Rectal smooth muscle tissue (tissue), 1 donor: ENCODE measurements around the gene CLUH.

ENCODE experiments used
- H3K27ac ChIP-seq: one replicate; pipeline ENCODE4 v1.7.0; 2013; ENCODE audit warnings: low read depth, low read length, inconsistent platforms
- H3K27me3 ChIP-seq: one replicate; pipeline ENCODE4 v1.7.0; 2013; ENCODE audit warnings: low read length; ENCODE audit not compliant: control insufficient read depth, insufficient read depth
- H3K36me3 ChIP-seq: one replicate; pipeline ENCODE4 v1.7.0; 2013; ENCODE audit warnings: low read length; ENCODE audit not compliant: control insufficient read depth, insufficient read depth
- H3K4me1 ChIP-seq: one replicate; pipeline ENCODE4 v1.7.0; 2013; ENCODE audit warnings: low read length; ENCODE audit not compliant: control insufficient read depth, insufficient read depth
- H3K4me3 ChIP-seq: one replicate; pipeline ENCODE4 v1.7.0; 2013; ENCODE audit warnings: low read length
- H3K9ac ChIP-seq: one replicate; pipeline ENCODE4 v1.7.0; 2013; ENCODE audit warnings: low read length

CLUH gene

DNA sequence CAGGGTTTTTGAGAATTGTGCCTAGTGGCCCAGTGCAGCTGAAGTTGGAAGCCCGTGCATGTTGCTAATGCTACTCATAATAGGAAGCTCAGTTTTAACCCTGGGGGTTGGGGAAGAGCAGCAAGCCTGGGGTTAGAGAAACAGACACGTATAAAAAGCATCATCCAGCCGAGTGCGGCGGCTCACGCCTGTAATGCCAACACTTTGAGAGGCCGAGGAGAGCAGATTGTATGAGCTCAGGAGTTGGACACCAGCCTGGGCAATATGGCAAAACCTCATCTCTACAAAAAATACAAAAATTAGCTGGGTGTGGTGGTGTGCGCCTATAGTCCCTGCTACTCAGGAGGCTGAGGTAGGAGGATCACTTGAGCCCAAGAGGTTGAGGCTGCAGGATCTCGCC lies 2.3 kb upstream of the CLUH start:
- Histone ChIP-seq H3K4me1 (peaks cover 21% of the 10 kb centered on the region), H3K27ac (no peak overlapping the region), H3K9ac (no peak overlapping the region), H3K4me3 (no peak overlapping the region), H3K27me3 (no peaks in the 10 kb centered on the region), H3K36me3 (no peaks in the 10 kb centered on the region)

DNA sequence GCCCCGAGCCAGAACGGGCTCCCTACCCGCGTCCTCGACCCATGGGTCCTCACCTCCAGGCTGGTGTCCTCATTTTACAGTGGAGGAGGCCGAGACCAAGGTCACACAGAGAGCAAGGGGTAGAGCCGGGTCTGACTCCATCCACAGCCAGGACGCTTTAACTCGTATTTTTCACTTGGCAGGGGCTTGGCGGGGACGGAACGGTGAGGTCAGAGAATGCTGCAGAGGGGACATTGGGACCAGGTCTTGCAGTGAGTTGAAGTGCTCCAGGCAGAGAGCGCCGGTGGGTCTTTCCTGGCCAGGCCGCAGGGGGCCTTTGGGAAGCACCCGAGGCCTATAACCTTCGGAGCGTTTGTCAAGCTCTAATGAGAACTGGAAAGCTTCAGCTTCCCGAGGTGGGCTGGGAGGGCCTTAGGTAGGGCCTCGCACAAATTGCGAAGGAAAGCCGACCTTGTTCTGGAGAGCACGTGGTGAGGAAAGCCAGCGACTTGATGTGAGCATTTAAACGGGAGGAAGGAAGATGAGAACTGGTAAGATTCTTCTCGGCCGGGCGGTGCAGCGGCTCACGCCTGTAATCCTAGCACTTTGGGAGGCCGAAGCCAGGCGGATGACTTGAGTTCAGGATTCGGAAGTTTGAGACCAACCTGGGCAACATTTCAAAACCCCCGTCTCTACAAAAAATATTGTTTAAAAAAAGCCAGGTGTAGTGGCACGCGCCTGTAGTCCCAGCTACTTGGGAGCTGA lies 908 bp upstream of the CLUH start:
- Histone ChIP-seq H3K4me3 (peak overlapping the region; percentile 67), H3K4me1 (peaks cover 23% of the 10 kb centered on the region), H3K36me3 (no peaks in the 10 kb centered on the region), H3K27ac (peak overlapping the region; percentile 78), H3K9ac (peak overlapping the region; percentile 63), H3K27me3 (no peaks in the 10 kb centered on the region)

DNA sequence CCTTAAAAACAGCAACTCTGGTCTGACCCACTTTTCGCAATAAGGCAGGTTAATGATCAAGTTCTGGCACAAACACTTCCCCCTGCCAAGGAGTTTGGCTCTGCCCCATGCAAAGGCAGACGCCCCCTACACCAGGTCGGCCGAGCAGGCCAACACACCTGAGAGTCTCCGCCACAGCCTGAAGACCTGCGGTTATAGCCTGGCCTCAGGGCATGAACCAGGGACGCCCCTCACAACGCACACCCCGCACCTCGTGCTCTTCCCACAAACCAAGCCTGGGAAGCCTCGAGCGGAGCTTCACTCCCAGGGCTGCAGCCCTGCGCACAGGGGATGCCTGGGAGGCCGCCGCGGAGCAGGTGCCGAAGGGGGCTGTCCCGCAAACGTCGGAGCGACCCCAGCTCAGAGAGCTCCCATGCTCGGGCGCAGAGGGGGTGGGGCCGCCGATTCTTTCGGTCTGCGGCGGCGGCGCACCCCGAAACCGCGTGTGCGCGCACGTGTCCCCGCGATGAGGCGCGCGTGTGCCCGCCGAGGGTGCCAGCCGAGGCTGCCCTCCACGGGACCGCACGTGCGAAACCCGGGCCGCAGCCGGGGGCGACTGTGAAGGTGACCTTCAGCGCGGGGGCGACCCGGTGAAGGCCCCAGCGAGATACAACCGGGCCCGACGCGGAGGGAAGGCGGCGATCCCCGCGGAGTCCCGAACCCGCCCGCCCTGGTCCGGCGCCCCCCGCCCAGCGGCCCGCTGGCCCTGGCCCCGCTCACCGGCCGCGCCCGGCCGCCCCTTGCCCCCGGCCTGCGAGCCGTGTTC lies 559 bp downstream of the CLUH start:
- peak overlapping the region; percentile 78 for H3K27ac ChIP-seq
- H3K4me3 ChIP-seq: peak overlapping the region; percentile 94
- no peaks in the 10 kb centered on the region for H3K27me3 ChIP-seq
- H3K9ac ChIP-seq: peak overlapping the region; percentile 7
- peaks cover 27% of the 10 kb centered on the region for H3K4me1 ChIP-seq
- H3K36me3 ChIP-seq: no peaks in the 10 kb centered on the region

DNA sequence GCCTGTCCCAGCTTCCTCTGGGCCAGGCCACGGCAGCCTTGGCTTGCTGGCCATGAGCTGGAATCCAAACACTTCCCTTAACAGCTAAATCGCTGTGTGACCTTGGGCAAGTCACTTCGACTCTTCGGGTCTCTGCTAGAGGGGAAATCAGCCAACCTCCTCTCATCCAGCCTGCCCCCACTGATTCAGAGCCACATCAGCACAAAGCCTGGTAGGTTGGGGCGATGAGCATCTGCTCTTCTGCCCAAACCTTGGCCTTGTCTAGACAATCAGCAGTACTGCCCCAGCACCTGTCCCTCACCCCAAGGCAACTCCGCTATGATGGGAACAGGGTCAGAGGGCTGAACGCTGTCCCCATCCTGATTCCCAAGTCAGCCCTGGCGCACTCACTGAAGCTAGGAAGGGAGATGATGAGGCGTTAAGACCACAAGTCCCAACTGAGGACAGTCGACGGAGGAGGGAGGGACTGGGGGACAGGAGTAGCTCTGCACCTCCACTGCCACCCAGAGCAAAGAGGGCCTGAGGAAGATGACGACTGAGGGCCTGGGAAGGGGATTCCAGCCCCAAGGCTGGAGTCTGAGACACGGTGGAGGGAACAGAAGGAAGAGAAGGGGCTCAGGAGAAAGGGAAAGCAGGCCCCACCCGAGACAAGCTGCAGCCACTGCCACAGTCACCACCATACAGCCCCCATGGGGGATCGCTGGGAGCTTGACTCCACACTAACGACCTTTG lies 1.3 kb downstream of the CLUH start:
- peak overlapping the region; percentile 94 for H3K4me3 ChIP-seq
- H3K27me3 ChIP-seq: no peaks in the 10 kb centered on the region
- H3K9ac ChIP-seq: peak overlapping the region; percentile 47
- H3K4me1 ChIP-seq: peaks cover 27% of the 10 kb centered on the region
- H3K27ac ChIP-seq: peak overlapping the region; percentile 40
- H3K36me3 ChIP-seq: no peaks in the 10 kb centered on the region

DNA sequence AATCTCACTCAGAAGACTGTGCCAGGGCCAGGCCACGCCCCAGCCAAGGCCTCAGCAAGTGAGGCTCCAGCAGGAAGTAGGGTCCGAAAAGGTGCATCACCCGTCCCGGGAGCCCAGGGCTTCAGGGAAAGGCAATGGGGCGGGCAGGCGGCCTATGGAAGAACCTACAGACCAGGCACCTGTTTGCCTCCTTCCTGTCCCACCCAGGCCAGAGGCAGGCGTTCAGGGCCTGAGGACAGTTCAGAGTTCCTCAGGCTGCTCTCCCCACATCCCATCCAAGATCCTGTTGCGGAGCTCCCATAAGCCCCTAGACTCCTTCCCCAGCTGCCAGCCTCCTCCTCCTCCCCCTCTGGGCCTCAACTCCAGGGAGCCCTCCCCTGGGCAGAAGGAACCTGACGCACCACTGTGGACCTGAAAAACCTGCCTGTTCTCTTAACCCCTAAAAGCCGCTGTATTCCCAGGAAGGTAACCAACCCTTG lies 2.3 kb downstream of the CLUH start:
- Histone ChIP-seq H3K4me3 (peak overlapping the region; percentile 94), H3K27ac (peak overlapping the region; percentile 12), H3K36me3 (no peaks in the 10 kb centered on the region), H3K27me3 (no peaks in the 10 kb centered on the region), H3K9ac (no peak overlapping the region), H3K4me1 (peaks cover 27% of the 10 kb centered on the region)

DNA sequence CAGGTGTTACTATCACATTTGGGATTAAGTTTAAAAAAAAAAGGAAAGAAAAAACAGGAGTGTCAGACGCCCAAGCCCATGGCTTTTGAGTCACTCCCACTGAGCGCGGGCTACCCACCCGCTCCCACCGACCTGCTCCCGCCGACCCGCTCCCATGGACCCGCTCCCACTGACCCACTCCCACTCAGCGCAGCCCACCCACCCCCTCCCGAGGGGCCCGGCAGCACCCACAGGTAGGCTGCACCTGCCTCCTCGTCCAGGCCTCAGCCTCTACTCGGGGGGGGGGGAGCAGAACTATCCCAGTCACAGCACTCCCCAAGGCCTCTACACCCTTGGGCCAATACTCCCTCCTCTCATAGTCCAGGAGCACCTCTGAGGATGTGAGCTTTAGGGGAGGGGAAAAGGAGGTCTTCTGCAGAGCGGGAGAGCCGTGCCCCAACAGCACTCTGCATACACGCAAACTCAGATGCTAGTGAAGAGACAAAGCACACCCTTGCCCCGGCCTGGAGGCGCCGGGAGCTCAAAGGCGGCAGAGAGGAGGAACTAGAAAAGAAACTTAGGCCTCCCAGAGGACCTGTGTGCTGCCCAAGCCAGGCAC lies 2.9 kb downstream of the CLUH start:
- H3K36me3 ChIP-seq: no peaks in the 10 kb centered on the region
- no peak overlapping the region for H3K9ac ChIP-seq
- no peaks in the 10 kb centered on the region for H3K27me3 ChIP-seq
- H3K27ac ChIP-seq: no peak overlapping the region
- peaks cover 25% of the 10 kb centered on the region for H3K4me1 ChIP-seq
- H3K4me3 ChIP-seq: peak overlapping the region; percentile 94

DNA sequence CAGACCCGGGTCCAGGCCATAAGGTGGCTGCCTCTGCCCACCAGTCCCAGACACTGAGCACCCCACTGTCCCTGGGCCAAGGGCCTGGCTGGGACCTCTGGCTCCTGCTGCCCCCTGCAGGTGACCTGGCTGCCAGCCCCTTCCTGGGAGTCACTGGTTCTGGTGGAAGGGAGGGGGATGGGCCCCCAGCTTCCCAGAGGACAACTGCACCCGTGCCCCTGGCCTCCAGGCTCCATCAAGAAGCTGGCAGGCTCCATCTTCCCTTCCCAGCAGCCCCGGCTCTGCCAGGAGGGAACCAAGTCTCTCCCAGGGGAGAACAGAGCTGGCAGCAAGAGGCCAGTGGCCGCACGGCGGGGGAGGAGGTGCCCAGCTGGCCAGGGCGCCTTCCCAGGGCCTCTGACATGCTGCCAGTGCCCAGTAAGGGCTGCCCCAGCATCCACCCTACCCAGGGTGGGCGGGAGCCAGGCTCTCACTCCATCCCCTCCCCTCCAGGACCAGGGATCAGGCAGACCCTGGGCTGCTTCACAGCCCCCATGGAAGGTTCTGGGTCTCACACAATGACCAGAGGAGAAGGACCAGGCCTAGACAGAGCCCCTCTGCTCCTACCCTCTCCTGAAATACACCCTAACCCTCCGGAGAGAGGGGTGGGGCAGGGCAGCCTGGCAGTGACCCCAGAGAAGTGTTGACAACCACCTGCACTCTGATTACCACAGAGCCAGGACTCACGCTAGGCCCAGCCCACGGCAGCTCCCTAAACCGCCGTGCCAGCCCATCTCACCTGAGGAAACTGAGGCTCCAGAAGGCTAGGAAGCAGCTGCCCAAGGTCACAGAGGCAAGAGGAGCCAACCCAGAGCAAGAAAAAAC lies 3.6 kb downstream of the CLUH start:
- Histone ChIP-seq H3K27ac (no peak overlapping the region), H3K4me3 (no peak overlapping the region), H3K4me1 (peaks cover 23% of the 10 kb centered on the region), H3K9ac (no peak overlapping the region), H3K36me3 (peaks cover 3% of the 10 kb centered on the region), H3K27me3 (no peaks in the 10 kb centered on the region)

DNA sequence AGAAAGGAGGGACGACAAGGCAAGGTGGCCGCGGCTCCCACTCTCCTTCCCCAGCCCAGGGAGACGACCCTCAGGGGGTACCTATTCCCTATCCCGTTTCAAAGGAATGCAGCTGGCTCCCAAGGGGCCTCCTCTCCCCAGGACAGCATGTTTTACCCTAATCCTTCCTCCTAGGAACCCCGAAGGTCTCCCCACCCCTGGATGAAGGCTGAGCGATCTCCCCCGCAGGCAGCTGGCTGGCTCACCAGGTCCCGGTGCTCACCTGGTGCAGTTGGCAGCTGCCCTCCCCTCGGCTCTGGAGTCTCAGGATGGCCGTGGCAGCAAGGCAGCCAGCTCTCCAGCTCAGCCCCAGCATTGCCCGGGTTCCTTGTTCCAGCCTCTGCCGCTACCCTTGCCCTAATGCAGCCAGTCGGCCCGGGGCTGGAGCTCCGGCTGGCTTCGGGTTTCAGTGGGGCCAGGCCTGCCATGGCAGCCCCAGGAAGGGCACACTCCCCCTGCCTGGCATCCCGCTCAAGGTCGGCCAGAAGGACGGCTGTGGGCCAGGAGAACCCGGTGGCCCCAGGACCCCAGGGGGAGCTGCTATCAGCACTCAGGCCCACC lies 4.6 kb downstream of the CLUH start:
- Histone ChIP-seq H3K9ac (no peak overlapping the region), H3K27me3 (no peaks in the 10 kb centered on the region), H3K36me3 (peaks cover 8% of the 10 kb centered on the region), H3K27ac (no peak overlapping the region), H3K4me1 (peaks cover 23% of the 10 kb centered on the region), H3K4me3 (no peak overlapping the region)

DNA sequence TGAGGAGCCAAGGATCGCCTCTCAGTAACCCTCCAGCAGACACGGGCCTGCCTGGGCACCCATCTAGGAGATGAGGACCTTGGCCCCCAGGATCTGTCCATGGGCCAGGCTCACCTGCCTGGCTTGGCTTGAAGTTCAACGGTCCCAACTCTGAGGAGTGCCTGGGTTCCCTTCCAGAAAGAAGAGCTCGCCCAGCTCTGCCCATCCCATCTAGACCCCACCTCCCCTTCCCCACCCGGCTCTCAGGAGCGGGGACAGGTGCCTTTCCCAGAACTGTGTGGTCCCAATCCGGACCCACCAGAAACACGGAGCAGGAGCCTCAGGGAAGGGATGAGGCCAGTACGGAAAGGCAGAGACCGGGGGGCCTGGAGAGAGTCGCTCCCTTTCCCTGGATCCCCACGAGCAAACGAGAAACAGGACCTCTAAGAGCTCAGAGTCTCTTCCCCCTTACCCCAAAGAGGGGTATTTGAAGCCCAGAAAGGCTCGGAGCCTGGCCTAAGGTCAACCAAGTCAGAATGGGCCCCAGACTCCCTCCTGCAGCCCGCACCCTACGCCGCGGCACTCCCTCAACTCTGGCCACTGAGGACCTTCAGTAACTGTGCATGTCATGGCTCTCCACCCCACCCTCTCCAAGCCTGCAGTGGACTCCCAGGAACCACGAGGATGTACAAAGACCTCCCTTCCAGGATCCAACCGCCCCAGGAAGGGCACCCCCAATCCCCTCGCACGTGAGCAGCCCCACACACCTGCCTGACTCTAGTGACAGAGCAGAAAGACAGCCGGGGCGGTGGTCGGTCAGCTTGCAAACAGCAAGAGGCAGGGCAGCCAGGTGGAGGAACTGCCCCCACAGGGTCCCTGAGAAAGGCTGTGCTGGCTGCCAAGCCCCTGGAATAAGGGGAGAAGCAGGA lies 5.4 kb downstream of the CLUH start:
- no peaks in the 10 kb centered on the region for H3K27me3 ChIP-seq
- H3K27ac ChIP-seq: no peak overlapping the region

DNA sequence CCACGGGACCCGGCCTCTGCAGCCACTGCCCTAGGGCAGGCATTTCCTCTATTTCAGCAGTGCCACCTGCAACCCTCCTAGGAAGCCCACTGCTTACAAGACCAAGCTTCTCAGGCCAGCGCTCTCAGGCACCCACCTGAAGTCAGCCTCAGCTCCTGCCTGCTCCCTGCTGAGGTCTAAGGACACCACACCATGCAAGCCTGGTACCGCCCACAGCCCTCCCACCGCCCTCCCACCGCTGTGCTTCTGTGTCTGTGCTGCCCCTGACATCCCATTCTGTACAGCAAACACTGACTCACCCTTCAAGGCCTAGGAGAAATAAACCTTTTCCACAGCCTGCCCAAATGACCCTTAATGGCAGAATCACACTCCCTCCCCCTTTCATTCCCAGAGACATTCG lies 6.3 kb downstream of the CLUH start:
- Histone ChIP-seq H3K9ac (no peak overlapping the region), H3K4me1 (peaks cover 17% of the 10 kb centered on the region), H3K27me3 (no peaks in the 10 kb centered on the region), H3K4me3 (no peak overlapping the region), H3K27ac (no peak overlapping the region), H3K36me3 (peaks cover 18% of the 10 kb centered on the region)

More for the DNA sequence above, 5.4 kb downstream of the CLUH start:
- peaks cover 15% of the 10 kb centered on the region for H3K36me3 ChIP-seq
- peaks cover 23% of the 10 kb centered on the region for H3K4me1 ChIP-seq
- no peak overlapping the region for H3K9ac ChIP-seq
- H3K4me3 ChIP-seq: no peak overlapping the region
